Mesothelial cell of epicardium (in vitro differentiated cells): ENCODE data around the gene DGAT2. TPM values are rescaled to one million over a fixed set of nuclear protein-coding genes. Genes with fewer than 3 reads are reported as not detected.

ENCODE experiments used
- DNase-seq, 2 experiments: peaks; one replicate each; pipeline ENCODE4 v3.0.0; 2021; ENCODE audit warnings: low spot score in 2 of 2; ENCODE audit not compliant: unreplicated experiment in 2 of 2
- H3K27ac Mint-ChIP-seq: 2 replicates; pipeline ENCODE4 v1.8.0; 2021; ENCODE audit warnings: mixed read lengths
- H3K27me3 Mint-ChIP-seq: 2 replicates; pipeline ENCODE4 v1.8.0; 2021; ENCODE audit warnings: low read depth, mixed read lengths
- H3K36me3 Mint-ChIP-seq: 2 replicates; pipeline ENCODE4 v1.8.0; 2021; ENCODE audit warnings: mixed read lengths
- H3K4me1 Mint-ChIP-seq: 2 replicates; pipeline ENCODE4 v1.8.0; 2021; ENCODE audit warnings: mixed read lengths
- H3K4me3 Mint-ChIP-seq: 2 replicates; pipeline ENCODE4 v1.8.0; 2021; ENCODE audit warnings: mild to moderate bottlenecking, moderate library complexity, mixed read lengths
- H3K9me3 Mint-ChIP-seq: 2 replicates; pipeline ENCODE4 v1.8.0; 2021; ENCODE audit warnings: mixed read lengths
- CTCF ChIP-seq: fragments of 200-600 bp; sonication (generic); IDR thresholded peaks from one replicate; pipeline ENCODE4 v1.5.0; 2021; ENCODE audit warnings: antibody characterized with exemption; ENCODE audit not compliant: unreplicated experiment
- total RNA-seq: library from RNA; stranded (reverse); gene quantifications from 3 replicates; pipeline ENCODE4 v1.2.1, GENCODE V29; 2021

DGAT2 gene
- total RNA-seq, 1 donor from 2014 or later, result 1.3 TPM

DNA sequence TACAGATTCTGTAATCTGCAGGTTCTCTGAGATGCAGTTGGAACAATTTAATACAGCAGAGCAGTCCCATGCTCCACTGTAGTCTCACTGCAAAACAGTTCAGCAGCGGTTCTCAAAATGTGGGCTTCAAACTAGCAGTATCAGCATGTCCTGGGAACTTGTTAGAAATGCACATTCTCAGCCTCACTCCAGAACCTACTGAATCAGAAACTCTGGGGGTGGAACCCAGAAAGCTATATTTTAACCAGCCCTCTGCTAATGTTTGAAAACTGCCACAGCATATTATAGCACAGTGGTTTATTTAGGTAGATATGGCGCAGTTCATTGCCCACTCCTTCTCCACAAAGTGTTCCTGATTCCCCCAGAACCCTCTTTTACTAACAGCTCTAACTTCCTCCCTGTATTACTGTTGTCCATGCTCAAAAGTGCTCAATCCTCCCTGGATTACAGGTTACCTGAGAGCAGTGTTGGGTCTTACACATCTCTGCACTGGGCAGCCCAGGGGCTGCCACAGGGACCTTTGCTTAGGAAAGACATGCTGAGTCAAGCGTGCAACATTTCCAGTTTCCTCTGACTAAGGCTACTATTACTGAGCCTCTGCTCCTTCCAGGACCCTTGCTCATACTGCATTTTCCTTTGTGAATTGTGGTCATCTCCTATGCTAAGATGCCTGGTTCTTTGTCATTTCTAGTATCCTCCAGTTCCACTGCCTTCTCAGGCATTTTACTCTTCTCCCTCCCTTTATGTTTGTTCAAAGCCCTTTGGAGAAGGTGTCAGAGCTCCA, 7.7 kb upstream of the DGAT2 start:
- Mint-ChIP-seq H3K27me3 (peaks cover 1% of the 10 kb centered on the region), H3K27ac (no peak overlapping the region), H3K4me3 (no peak overlapping the region), H3K9me3 (no peaks in the 10 kb centered on the region), H3K36me3 (no peaks in the 10 kb centered on the region), H3K4me1 (no peaks in the 10 kb centered on the region)
- TF ChIP-seq CTCF, result no peak
- no peak for DNase-seq

- H3K27ac Mint-ChIP-seq, result no peak overlapping the region
- H3K36me3 Mint-ChIP-seq, result no peaks in the 10 kb centered on the region
- no peak overlapping the region for H3K4me3 Mint-ChIP-seq
- H3K4me1 Mint-ChIP-seq, result peaks cover 1% of the 10 kb centered on the region
- no peak for DNase-seq
- TF ChIP-seq CTCF, result no peak
- peaks cover 7% of the 10 kb centered on the region for H3K27me3 Mint-ChIP-seq
- no peaks in the 10 kb centered on the region for H3K9me3 Mint-ChIP-seq
Observed at GRCh38 chr11:75762158-75762557, 6.4 kb upstream of the DGAT2 start.

DNA sequence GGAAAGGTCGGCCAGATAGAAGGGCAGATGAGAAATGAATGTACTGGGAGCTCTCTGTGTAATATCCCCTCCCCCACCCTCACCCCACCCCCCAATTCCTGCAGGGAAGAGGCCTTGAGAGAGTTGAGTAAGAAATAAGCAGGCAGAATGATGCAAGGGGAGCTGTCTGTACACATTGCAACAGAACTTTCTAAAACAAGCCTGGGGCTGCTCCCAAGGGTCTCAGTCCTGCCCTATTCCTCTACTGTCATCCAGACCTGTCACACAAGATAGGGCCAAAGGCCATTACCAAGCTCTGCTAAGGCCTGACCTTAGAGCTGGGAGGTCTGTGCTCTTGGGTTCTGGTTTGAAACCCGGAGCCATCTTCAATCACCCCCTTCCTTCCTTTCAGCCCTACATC, 5.7 kb upstream of the DGAT2 start:
- Mint-ChIP-seq H3K9me3 (no peaks in the 10 kb centered on the region), H3K27ac (no peak overlapping the region), H3K4me3 (no peak overlapping the region), H3K4me1 (peaks cover 4% of the 10 kb centered on the region), H3K36me3 (no peaks in the 10 kb centered on the region), H3K27me3 (peaks cover 14% of the 10 kb centered on the region)
- DNase-seq, result no peak
- TF ChIP-seq CTCF, result no peak

- Mint-ChIP-seq H3K9me3 (no peaks in the 10 kb centered on the region), H3K4me1 (peaks cover 7% of the 10 kb centered on the region), H3K27ac (no peak overlapping the region), H3K36me3 (no peaks in the 10 kb centered on the region), H3K27me3 (peaks cover 18% of the 10 kb centered on the region), H3K4me3 (no peak overlapping the region)
- no peak for DNase-seq
- no peak for TF ChIP-seq CTCF
Observed at GRCh38 chr11:75763846-75764245, 4.7 kb upstream of the DGAT2 start.

- Mint-ChIP-seq H3K36me3 (no peaks in the 10 kb centered on the region), H3K27ac (no peak overlapping the region), H3K9me3 (no peaks in the 10 kb centered on the region), H3K4me3 (no peak overlapping the region), H3K4me1 (peaks cover 14% of the 10 kb centered on the region), H3K27me3 (peaks cover 31% of the 10 kb centered on the region)
- no peak for DNase-seq
- no peak for TF ChIP-seq CTCF
Observed at GRCh38 chr11:75765116-75765515, 3.5 kb upstream of the DGAT2 start.
